D721Med (cell line): ENCODE measurements around the gene VIPAS39.

ENCODE experiments used
- DNase-seq: peaks from one replicate; pipeline ENCODE4 v3.0.0; 2011; ENCODE audit warnings: low spot score; ENCODE audit not compliant: insufficient read length
- FAIRE-seq: peaks from 2 replicates; lab custom pipeline; 2011; peaks lifted over from hg19 to GRCh38; lab: Jason Lieb, UNC
- TF ChIP-seq, protein P1 (sequence below): IDR thresholded peaks from 2 replicates; pipeline ENCODE4 v1.5.1; 2012; ENCODE audit warnings: mild to moderate bottlenecking, control low read depth; ENCODE audit not compliant: insufficient read depth; ENCODE audit errors: missing control alignments

The VIPAS39 gene

DNA sequence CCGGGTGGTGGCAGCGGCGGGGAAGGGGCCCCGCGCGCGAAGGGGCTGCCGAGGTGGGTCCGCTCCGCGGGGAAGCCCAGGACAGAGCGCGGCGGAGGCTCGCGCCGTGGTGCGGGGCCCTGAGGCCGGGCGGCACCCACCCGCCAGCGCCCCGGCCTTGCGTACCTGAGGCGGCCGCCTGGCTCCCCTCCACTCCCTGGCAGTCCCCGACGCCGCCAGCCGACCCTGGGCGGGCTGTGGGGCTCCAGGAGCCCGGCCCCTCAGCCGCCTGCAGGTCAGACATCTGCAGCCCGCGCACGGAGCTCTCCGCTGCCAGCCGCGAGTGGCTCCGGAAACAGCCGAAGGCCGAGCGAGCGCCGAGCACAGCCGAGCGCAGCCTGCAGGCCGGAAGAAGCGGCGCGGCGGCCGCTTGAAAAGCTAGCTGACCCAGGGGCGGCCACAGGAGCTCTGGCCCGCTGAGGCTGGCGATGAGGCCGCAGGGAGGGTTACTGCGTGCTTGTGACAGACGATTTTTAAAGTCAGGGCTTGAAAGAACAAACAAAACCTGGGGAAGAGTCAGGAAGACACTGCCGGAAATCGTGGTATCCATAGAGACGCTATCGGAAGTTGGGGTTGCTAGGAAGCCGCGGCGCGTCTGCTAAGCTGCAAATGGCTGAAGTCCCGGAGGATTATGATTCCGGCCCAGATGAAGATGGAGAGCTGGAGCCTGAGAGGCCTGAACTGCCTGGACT, 80.5 kb downstream of the VIPAS39 start, which contains the start of the genes SAMD15 and TMED8:
SAMD15 (plus strand) TSS at position 609 of the 731 bp plus-strand sequence; CDS start at position 649, 40 bp downstream.
TMED8 (minus strand) TSS at position 324 of the 731 bp plus-strand sequence; CDS start at position 283, 41 bp downstream.
- TF ChIP-seq, protein P1, sequence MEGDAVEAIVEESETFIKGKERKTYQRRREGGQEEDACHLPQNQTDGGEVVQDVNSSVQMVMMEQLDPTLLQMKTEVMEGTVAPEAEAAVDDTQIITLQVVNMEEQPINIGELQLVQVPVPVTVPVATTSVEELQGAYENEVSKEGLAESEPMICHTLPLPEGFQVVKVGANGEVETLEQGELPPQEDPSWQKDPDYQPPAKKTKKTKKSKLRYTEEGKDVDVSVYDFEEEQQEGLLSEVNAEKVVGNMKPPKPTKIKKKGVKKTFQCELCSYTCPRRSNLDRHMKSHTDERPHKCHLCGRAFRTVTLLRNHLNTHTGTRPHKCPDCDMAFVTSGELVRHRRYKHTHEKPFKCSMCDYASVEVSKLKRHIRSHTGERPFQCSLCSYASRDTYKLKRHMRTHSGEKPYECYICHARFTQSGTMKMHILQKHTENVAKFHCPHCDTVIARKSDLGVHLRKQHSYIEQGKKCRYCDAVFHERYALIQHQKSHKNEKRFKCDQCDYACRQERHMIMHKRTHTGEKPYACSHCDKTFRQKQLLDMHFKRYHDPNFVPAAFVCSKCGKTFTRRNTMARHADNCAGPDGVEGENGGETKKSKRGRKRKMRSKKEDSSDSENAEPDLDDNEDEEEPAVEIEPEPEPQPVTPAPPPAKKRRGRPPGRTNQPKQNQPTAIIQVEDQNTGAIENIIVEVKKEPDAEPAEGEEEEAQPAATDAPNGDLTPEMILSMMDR: peak; percentile 5
- peak; percentile 44 for FAIRE-seq
- DNase-seq: peak; percentile 70
